Progenitor cell of endocrine pancreas (in vitro differentiated cells): ENCODE data around the gene ZBTB47. TPM values are rescaled to one million over a fixed set of nuclear protein-coding genes. Genes with fewer than 3 reads are reported as not detected.

Experiments used
- DNase-seq: peaks from one replicate; pipeline ENCODE4 v3.0.0; 2021; ENCODE audit warnings: low spot score; ENCODE audit not compliant: unreplicated experiment
- H3K27ac Mint-ChIP-seq: 2 replicates; pipeline ENCODE4 v1.8.0; 2021; ENCODE audit warnings: mild to moderate bottlenecking, moderate library complexity, mixed read lengths
- H3K27me3 Mint-ChIP-seq: 2 replicates; pipeline ENCODE4 v1.8.0; 2021; ENCODE audit warnings: mixed read lengths
- H3K36me3 Mint-ChIP-seq: 2 replicates; pipeline ENCODE4 v1.8.0; 2022; ENCODE audit warnings: mixed read lengths; ENCODE audit not compliant: insufficient read depth
- H3K4me1 Mint-ChIP-seq: 2 replicates; pipeline ENCODE4 v1.8.0; 2021; ENCODE audit warnings: low read depth, mixed read lengths
- H3K4me3 Mint-ChIP-seq: 2 replicates; pipeline ENCODE4 v1.8.0; 2021; ENCODE audit warnings: low read depth, mild to moderate bottlenecking, moderate library complexity, mixed read lengths
- H3K9me3 Mint-ChIP-seq: 2 replicates; pipeline ENCODE4 v1.8.0; 2021; ENCODE audit warnings: low read depth, mixed read lengths
- CTCF ChIP-seq: fragments of 200-600 bp; sonication (generic); IDR thresholded peaks from one replicate; pipeline ENCODE4 v1.5.0; 2021; ENCODE audit warnings: antibody characterized with exemption, mild to moderate bottlenecking; ENCODE audit not compliant: unreplicated experiment
- total RNA-seq: library from RNA; stranded (reverse); gene quantifications from 2 replicates; pipeline ENCODE4 v1.2.1, GENCODE V29; 2021

The ZBTB47 gene
- total RNA-seq, 1 donor from 2014 or later, result 9.7 TPM

GRCh38 chr3:42658771-42659390, 5.4 kb downstream of the ZBTB47 start:
- Mint-ChIP-seq H3K9me3 (no peaks in the 10 kb centered on the region), H3K4me3 (no peak overlapping the region), H3K4me1 (no peaks in the 10 kb centered on the region), H3K36me3 (peaks cover 2% of the 10 kb centered on the region), H3K27ac (no peak overlapping the region), H3K27me3 (no peaks in the 10 kb centered on the region)
- no peak for TF ChIP-seq CTCF
- no peak for DNase-seq

DNA sequence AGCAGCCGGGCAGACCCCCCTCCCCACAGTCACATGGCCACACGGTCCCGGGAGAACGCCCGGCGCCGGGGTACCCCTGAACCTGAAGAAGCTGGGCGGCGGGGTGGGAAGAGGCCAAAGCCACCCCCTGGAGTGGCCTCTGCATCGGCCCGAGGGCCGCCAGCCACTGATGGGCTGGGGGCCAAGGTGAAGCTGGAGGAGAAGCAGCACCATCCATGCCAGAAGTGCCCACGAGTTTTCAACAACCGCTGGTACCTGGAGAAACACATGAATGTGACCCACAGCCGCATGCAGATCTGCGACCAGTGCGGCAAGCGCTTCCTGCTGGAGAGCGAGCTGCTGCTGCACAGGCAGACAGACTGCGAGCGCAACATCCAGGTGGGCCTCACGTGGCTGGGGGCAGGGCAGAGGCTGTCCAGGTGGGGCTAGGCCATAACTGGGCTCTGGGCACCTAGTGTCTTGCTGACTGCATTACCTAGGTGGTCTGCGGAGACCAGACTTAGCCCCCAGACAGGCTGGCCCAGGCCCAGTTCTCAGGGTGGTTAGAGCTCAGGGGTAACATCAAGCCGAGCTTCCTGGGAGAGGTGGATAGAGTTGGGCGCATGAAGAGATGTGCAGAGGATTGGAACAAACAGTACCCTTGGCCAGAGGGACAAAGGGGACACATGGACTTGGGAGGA, 6.1 kb downstream of the ZBTB47 start:
- Mint-ChIP-seq H3K9me3 (no peaks in the 10 kb centered on the region), H3K36me3 (peaks cover 2% of the 10 kb centered on the region), H3K27me3 (no peaks in the 10 kb centered on the region), H3K4me3 (no peak overlapping the region), H3K4me1 (no peaks in the 10 kb centered on the region), H3K27ac (no peak overlapping the region)
- DNase-seq, result no peak
- no peak for TF ChIP-seq CTCF

GRCh38 chr3:42660131-42660715, 6.7 kb downstream of the ZBTB47 start:
- Mint-ChIP-seq H3K27me3 (no peaks in the 10 kb centered on the region), H3K4me1 (no peaks in the 10 kb centered on the region), H3K27ac (no peak overlapping the region), H3K9me3 (no peaks in the 10 kb centered on the region), H3K36me3 (peaks cover 2% of the 10 kb centered on the region), H3K4me3 (no peak overlapping the region)
- no peak for DNase-seq
- no peak for TF ChIP-seq CTCF

DNA sequence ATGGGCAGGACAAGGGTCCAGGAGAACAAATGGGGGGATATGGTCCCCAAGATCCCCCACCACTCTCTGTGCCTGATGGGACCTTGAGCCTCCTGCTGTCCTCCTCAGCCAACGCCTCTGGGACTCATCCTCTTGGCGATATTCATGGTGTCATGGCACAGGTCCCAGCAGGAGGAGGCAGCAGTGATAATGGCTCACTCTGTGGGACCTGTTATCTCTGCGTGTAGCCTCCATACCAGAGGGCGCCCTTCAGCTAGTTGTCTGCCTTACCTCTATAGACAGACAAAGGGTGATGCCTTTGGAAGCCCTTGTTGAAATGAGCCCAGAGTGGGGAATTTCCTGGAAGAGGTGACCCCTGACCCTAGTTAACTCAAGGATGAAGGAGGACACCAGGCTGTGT, 7.4 kb downstream of the ZBTB47 start:
- TF ChIP-seq CTCF, result no peak
- no peaks in the 10 kb centered on the region for H3K4me1 Mint-ChIP-seq
- no peak overlapping the region for H3K4me3 Mint-ChIP-seq
- peaks cover 2% of the 10 kb centered on the region for H3K36me3 Mint-ChIP-seq
- no peak overlapping the region for H3K27ac Mint-ChIP-seq
- no peaks in the 10 kb centered on the region for H3K9me3 Mint-ChIP-seq
- no peak for DNase-seq
- no peaks in the 10 kb centered on the region for H3K27me3 Mint-ChIP-seq

GRCh38 chr3:42661593-42662022, 8.1 kb downstream of the ZBTB47 start:
- Mint-ChIP-seq H3K36me3 (peaks cover 2% of the 10 kb centered on the region), H3K4me1 (no peaks in the 10 kb centered on the region), H3K27ac (no peak overlapping the region), H3K9me3 (no peaks in the 10 kb centered on the region), H3K4me3 (no peak overlapping the region), H3K27me3 (no peaks in the 10 kb centered on the region)
- TF ChIP-seq CTCF, result no peak
- DNase-seq, result no peak
